Measurements from ENCODE around the gene PLEKHG5. TPM values are rescaled to one million over a fixed set of nuclear protein-coding genes. Genes with fewer than 3 reads are reported as not detected.

The PLEKHG5 gene
- total RNA-seq, 6 donors from 2014 or later = 5.0 to 31.4 (median 12.6) TPM

DNA sequence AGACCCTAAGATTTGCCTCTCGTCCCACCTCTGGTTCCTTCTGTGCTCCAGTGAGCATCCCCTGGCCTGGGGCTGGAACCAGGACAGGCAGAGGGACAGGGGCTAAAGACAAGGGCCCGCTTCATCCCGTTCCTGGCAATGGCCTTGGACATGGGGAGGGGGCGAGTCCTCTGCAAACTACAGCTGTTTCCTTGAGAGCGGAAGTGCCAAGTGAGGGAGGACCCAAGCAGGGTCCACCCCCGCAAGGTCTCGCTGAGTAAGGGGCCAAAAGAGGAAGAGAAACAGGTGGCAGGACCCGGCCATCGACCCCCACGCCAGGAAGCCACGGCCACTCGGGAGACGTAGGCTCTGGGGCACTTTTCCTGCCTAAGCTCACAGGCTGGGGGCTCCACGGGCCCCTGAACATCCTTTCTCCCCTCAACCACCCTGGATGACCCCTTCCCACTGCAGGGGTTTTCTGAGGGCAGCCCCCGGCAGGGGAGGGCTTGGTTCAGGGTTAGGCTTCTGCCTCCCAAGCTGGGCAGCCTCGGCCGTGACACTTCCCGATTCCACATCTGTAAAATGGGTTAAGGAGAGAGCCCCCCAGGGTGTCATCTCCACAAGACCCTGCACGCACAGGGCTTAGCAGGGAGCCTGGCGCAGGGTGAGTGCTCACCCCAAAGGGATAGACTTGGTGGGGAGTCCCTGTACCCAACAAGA, 17.9 kb upstream of the PLEKHG5 start:
- no peaks in the 10 kb centered on the region for H3K4me1 ChIP-seq
- whole genome bisulfite sequencing, 2 donors = 55 to 64% methylated on average over 5 to 17 of the region's 20 CpGs
- H3K27ac ChIP-seq = no peak overlapping the region
- DNase-seq (no peak), ATAC-seq (ENCODE audit: low FRiP score in 2 of 2) (no peak)
- no peaks in the 10 kb centered on the region for H3K36me3 ChIP-seq
- TF ChIP-seq, protein P1, sequence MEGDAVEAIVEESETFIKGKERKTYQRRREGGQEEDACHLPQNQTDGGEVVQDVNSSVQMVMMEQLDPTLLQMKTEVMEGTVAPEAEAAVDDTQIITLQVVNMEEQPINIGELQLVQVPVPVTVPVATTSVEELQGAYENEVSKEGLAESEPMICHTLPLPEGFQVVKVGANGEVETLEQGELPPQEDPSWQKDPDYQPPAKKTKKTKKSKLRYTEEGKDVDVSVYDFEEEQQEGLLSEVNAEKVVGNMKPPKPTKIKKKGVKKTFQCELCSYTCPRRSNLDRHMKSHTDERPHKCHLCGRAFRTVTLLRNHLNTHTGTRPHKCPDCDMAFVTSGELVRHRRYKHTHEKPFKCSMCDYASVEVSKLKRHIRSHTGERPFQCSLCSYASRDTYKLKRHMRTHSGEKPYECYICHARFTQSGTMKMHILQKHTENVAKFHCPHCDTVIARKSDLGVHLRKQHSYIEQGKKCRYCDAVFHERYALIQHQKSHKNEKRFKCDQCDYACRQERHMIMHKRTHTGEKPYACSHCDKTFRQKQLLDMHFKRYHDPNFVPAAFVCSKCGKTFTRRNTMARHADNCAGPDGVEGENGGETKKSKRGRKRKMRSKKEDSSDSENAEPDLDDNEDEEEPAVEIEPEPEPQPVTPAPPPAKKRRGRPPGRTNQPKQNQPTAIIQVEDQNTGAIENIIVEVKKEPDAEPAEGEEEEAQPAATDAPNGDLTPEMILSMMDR (IDR thresholded peaks at IDR 0.05) = no peak
- TF ChIP-seq EP300 (IDR thresholded peaks at IDR 0.05) (no peak), POLR2AphosphoS5 (IDR thresholded peaks at IDR 0.05) (no peak), POLR2A (IDR thresholded peaks at IDR 0.05) (no peak)
- H3K27me3 ChIP-seq = no peaks in the 10 kb centered on the region
- no peak overlapping the region for H3K4me3 ChIP-seq
- H3K9me3 ChIP-seq = no peaks in the 10 kb centered on the region

DNA sequence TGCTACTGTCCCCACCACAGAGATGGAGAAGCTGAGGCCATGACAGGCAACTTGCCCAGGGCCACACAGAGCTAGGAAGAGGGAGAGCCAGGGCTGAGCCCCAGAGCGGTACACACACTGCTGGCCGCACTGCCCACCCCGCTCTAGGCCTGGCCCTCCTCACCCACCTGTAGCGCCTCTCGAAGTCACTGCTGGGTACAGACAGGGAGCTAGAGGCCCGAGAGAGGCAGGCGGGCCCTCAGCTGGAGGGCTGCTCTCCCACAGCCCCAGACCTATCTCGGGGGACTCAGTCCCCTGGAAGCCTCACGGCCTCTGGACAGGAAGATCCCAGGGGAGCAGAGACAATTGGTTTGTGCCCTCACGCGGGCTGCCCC, 17.3 kb upstream of the PLEKHG5 start:
- DNase-seq (peak in 1 of 2 donors; percentile 58), ATAC-seq (ENCODE audit: low FRiP score in 2 of 2) (peak in 1 of 2 donors; percentile 7)
- H3K27me3 ChIP-seq = no peaks in the 10 kb centered on the region
- WGBS, 2 donors = 86 to 100% methylated on average over 2 to 10 of the region's 11 CpGs
- H3K4me1 ChIP-seq = no peaks in the 10 kb centered on the region
- H3K9me3 ChIP-seq = no peaks in the 10 kb centered on the region
- TF ChIP-seq, protein P1 (IDR thresholded peaks at IDR 0.05) = no peak
- H3K36me3 ChIP-seq = no peaks in the 10 kb centered on the region
- H3K27ac ChIP-seq = no peak overlapping the region
- H3K4me3 ChIP-seq = no peak overlapping the region

DNA sequence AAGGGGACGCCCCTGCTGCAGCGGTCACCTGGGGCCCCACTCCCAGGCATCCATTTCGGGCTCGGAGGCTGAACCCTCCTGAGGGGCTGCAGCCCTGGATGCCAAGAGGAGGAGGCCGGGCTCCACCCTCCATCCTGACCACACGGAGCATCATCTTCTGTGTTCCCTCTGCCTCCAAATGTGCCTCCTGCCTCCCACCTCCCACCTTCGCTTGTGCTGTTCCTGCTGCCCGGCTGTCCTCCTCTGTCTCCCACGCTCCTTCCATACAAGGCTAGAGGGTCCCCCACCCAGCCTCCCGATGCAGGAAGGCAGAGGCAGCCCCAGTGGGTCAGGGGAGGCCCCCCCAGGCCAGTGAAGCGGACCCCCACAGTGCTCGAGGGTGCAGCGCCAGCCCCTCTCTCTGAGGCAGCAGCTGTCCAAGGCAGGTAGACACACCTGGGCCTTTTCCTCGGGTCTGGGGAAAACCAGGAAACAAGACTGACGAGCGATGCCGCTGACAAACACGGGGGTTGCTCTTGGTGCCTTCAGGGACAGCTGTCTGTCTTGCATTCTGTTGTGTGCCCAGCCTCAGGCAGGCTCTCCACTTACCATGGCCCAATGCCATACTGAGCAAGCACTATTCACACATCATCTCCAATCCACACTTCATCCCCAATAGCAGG, 16.8 kb upstream of the PLEKHG5 start:
- Histone ChIP-seq H3K4me3 (no peak overlapping the region), H3K36me3 (no peaks in the 10 kb centered on the region), H3K27me3 (no peaks in the 10 kb centered on the region), H3K4me1 (no peaks in the 10 kb centered on the region), H3K9me3 (no peaks in the 10 kb centered on the region), H3K27ac (no peak overlapping the region)
- DNase-seq = peak in 1 of 2 donors; percentile 68
- no peak for ATAC-seq (ENCODE audit: low FRiP score in 2 of 2)
- TF ChIP-seq, protein P1 (IDR thresholded peaks at IDR 0.05) = no peak
- TF ChIP-seq EP300 (IDR thresholded peaks at IDR 0.05) = no peak
- TF ChIP-seq POLR2A (IDR thresholded peaks at IDR 0.05) = no peak
- no peak for TF ChIP-seq POLR2AphosphoS5 (IDR thresholded peaks at IDR 0.05)
- 88 to 91% methylated on average over 8 to 16 of the region's 18 CpGs for WGBS, 2 donors

DNA sequence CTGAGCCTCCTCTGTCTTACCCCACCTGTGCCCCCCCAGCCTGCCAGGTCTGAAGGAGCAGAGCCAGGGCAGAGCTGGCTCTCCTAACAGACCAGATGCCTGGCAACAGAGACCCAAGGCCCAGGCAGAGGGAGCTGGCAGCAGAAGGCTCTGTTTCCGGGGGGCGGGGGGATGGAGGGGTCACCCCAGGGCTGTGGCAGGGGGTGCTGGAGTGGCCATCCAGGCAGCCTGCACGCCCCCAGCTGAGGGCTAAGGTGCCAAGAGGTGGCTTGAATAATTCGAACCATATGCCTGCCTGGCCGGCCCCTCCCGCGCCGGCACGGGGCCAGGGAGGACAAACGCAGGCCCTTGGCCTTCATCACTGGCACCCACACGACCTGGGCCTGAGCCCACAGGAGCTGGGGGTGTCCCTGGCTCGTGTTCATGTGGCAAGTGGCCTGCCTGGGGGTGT, 16.0 kb upstream of the PLEKHG5 start:
- Histone ChIP-seq H3K4me1 (peaks cover 0 to 6% (median 3%) of the 10 kb centered on the region in 4 donors), H3K36me3 (no peaks in the 10 kb centered on the region), H3K9me3 (no peaks in the 10 kb centered on the region), H3K27ac (no peak overlapping the region), H3K27me3 (no peaks in the 10 kb centered on the region), H3K4me3 (no peak overlapping the region)
- TF ChIP-seq, protein P1 (IDR thresholded peaks at IDR 0.05) = no peak
- no peak for TF ChIP-seq POLR2AphosphoS5 (IDR thresholded peaks at IDR 0.05)
- TF ChIP-seq POLR2A (IDR thresholded peaks at IDR 0.05) = no peak
- TF ChIP-seq EP300 (IDR thresholded peaks at IDR 0.05) = no peak
- no peak for ATAC-seq (ENCODE audit: low FRiP score in 2 of 2)
- DNase-seq = peak in 1 of 2 donors; percentile 79
- 70 to 82% methylated on average over 6 to 9 of the region's 12 CpGs for WGBS, 2 donors
